A549 treated with GW870086 at 1 μM for 4 hours (cell line): ENCODE data around the gene MIB1. TPM values are rescaled to one million over a fixed set of nuclear protein-coding genes. Genes with fewer than 3 reads are reported as not detected.

Experiments
- total RNA-seq: library from RNA; stranded (reverse); fragments of 200-300 nt; extraction: Qiagen RNA extraction; gene quantifications from 5 replicates; pipeline ENCODE4 v1.2.3, GENCODE V29; 2022; ENCODE audit warnings: low read depth

Gene MIB1
- 4.2 to 10.2 TPM (median 8.9 TPM) in 5 replicates for total RNA-seq

GRCh38 chr18:21740538-21741311 lies at the start of gene MIB1:
TSS of gene MIB1 (plus strand) at chr18:21740792. CDS start at chr18:21741584, 792 bp downstream.

GRCh38 chr18:21704603-21705364 lies 35.8 kb upstream of the MIB1 start, which contains the start of gene ABHD3:
TSS of gene ABHD3 (minus strand) at chr18:21704774. CDS start at chr18:21704665, 109 bp downstream.

Other genes starting within 250 kb of the MIB1 start
- gene ESCO1, start 140.1 kb upstream of the MIB1 start, total RNA-seq: 8.1 to 10.2 TPM (median 9.2 TPM) in 5 replicates
- 152 to 194 TPM (median 164 TPM) in 5 replicates for gene SNRPD1, start 128.5 kb upstream of the MIB1 start, total RNA-seq
- gene ABHD3, start 36.0 kb upstream of the MIB1 start, total RNA-seq: 19.6 to 23.3 TPM (median 21.4 TPM) in 5 replicates